ENCODE data around the gene DLG3.

Gene DLG3

DNA sequence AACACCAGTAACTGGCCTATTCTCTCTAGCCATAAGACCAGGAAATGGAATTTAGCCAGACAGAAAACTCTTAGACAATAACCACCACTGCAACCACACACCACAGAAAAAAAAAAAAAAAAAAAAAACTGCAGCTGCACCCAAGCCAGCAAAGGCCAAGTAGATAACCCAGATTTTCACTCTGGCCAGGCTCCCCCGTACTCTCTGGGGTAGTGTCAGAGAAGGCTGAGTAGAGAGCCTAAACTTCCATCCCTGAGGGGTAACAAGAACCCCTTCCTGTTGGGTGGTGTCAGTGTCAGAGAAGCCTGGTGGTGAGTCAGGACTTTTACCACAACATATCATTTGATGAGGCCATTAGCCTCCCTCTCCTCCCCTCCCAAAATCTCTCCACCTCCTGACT, 5.6 kb upstream of the DLG3 start:
- TF ChIP-seq, protein P1, sequence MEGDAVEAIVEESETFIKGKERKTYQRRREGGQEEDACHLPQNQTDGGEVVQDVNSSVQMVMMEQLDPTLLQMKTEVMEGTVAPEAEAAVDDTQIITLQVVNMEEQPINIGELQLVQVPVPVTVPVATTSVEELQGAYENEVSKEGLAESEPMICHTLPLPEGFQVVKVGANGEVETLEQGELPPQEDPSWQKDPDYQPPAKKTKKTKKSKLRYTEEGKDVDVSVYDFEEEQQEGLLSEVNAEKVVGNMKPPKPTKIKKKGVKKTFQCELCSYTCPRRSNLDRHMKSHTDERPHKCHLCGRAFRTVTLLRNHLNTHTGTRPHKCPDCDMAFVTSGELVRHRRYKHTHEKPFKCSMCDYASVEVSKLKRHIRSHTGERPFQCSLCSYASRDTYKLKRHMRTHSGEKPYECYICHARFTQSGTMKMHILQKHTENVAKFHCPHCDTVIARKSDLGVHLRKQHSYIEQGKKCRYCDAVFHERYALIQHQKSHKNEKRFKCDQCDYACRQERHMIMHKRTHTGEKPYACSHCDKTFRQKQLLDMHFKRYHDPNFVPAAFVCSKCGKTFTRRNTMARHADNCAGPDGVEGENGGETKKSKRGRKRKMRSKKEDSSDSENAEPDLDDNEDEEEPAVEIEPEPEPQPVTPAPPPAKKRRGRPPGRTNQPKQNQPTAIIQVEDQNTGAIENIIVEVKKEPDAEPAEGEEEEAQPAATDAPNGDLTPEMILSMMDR (IDR thresholded peaks at IDR 0.05): no peak
- Histone ChIP-seq H3K4me1 (ENCODE audit: control insufficient read depth in 1 of 2, insufficient read depth in 1 of 2, low read depth in 1 of 2, low read length in 1 of 2) (peaks cover 0 to 3% of the 10 kb centered on the region in 2 experiments), H3K27ac (no peak overlapping the region), H3K9me3 (no peaks in the 10 kb centered on the region), H3K27me3 (peaks cover 80% of the 10 kb centered on the region), H3K4me3 (ENCODE audit: low read depth in 1 of 2, low read length in 1 of 2) (no peak overlapping the region), H3K36me3 (no peaks in the 10 kb centered on the region)

DNA sequence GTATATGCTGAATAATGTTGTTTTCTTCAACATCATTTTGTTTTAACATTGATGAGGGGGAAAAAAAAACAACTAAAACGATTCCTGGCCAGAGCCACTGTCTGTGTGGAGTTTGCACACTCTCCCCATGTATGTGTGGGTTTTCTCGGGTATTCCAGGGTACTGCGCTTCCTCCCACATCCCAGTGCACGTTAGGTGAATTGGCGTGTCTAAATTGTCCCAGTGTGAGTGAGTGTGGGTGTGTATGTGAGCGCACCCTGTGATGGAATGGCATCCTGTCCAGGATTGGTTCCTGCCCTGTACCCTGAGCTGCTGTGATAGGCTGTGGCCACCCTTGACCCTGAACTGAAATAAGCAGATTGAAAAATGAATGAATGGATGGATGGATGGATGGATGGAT, 2.4 kb upstream of the DLG3 start:
- Histone ChIP-seq H3K27me3 (peaks cover 80% of the 10 kb centered on the region), H3K36me3 (no peaks in the 10 kb centered on the region), H3K27ac (no peak overlapping the region), H3K9me3 (no peaks in the 10 kb centered on the region), H3K4me3 (ENCODE audit: low read depth in 1 of 2, low read length in 1 of 2) (no peak overlapping the region), H3K4me1 (ENCODE audit: control insufficient read depth in 1 of 2, insufficient read depth in 1 of 2, low read depth in 1 of 2, low read length in 1 of 2) (no peaks in the 10 kb centered on the region)
- TF ChIP-seq, protein P1 (IDR thresholded peaks at IDR 0.05): no peak

DNA sequence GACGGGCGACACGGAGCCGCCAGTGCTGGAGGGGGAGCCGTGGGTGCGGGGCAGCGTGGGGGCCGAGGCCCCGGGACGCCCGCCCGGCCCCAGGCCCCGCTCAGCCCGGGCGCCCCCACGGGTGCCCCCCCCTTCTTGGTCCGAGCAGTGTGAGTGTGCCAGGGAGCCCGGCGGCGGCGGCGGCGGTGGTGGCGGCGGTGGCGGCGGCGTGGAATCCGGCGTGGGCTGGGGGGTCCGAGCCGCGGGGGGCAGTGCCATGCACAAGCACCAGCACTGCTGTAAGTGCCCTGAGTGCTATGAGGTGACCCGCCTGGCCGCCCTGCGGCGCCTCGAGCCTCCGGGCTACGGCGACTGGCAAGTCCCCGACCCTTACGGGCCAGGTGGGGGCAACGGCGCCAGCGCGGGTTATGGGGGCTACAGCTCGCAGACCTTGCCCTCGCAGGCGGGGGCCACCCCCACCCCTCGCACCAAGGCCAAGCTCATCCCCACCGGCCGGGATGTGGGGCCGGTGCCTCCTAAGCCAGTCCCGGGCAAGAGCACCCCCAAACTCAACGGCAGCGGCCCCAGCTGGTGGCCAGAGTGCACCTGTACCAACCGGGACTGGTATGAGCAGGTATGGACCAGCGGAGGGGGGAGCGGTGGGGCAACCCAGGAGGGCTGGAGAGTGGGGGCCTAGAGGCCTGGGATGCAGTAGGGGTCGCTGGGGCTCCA, 466 bp downstream of the DLG3 start:
- TF ChIP-seq, protein P1 (IDR thresholded peaks at IDR 0.05): no peak
- Histone ChIP-seq H3K36me3 (no peaks in the 10 kb centered on the region), H3K27me3 (peaks cover 66% of the 10 kb centered on the region), H3K27ac (no peak overlapping the region), H3K9me3 (no peaks in the 10 kb centered on the region), H3K4me3 (ENCODE audit: low read depth in 1 of 2, low read length in 1 of 2) (no peak overlapping the region), H3K4me1 (ENCODE audit: control insufficient read depth in 1 of 2, insufficient read depth in 1 of 2, low read depth in 1 of 2, low read length in 1 of 2) (no peaks in the 10 kb centered on the region)

DNA sequence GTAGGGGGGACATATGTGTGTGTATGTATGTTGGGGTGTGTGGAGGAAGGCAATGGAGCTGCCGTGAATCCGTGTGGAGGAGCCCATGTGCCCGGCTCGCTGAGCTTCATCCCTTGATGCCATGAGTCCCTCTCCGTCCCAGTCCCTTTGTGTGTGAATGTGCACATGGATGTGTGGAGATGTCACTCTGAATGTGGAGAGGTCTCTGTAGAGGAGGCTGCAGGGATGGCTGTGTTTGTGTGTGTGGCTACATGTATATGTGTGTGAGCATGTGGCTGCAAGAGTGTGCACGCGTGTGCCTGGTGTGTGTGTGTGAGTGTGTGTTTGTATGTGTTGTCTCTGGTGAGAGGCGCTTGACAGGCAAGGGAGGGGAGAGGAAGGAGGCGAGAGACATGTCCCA, 1.3 kb downstream of the DLG3 start:
- H3K9me3 ChIP-seq: no peaks in the 10 kb centered on the region
- no peak overlapping the region for H3K4me3 ChIP-seq (ENCODE audit: low read depth in 1 of 2, low read length in 1 of 2)
- no peaks in the 10 kb centered on the region for H3K4me1 ChIP-seq (ENCODE audit: control insufficient read depth in 1 of 2, insufficient read depth in 1 of 2, low read depth in 1 of 2, low read length in 1 of 2)
- H3K27me3 ChIP-seq: peaks cover 69% of the 10 kb centered on the region
- H3K36me3 ChIP-seq: no peaks in the 10 kb centered on the region
- TF ChIP-seq, protein P1 (IDR thresholded peaks at IDR 0.05): no peak
- no peak overlapping the region for H3K27ac ChIP-seq

DNA sequence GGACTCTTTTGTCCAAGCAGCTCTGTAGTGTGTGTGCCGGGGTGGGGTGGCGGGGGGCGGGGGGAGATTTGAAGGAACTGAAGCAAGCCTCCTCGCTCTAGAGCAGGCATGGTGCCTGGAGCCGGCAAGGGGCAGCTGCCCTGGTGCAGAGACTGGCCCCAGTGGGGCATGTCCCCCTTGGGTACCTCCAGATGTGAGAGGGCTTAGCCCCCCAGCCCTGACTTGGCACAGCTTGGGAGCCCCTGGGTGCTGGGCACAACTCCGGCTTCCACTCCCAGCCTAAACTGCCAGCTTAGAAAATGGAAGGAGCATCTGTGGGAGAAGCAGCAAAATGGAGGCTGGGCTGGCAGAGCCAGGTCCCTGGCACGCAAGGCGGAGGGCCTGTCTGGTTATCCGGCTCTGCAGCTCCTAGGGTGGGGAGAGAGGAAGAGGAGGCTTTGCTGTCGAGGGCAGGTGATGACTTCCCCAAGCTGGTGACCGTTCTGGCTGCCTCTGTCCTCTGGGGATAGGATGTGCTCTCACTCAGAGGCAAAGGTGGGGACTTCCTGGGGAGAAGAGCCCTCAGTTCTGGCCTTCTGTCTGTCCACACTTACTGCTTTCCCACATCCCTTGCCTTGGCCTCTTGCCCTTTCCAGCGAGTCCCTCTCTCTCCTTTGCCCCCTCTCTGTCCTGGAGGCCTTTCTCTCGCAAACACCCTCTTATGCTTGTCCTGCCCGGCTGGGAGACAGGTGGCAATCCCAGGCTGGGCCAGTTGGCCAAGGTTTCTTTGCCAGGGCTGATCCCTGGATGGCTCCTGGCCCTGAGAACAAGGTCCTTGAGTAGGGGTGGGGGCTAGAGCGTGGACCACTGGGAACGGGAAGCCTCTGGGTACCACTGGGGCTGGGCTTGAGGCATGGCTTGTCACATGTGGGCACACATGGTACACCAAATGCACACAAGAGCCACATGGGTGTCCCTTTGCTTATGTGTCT, 2.0 kb downstream of the DLG3 start:
- H3K27me3 ChIP-seq: peaks cover 69% of the 10 kb centered on the region
- H3K4me3 ChIP-seq (ENCODE audit: low read depth in 1 of 2, low read length in 1 of 2): no peak overlapping the region
- TF ChIP-seq, protein P1 (IDR thresholded peaks at IDR 0.05): no peak
- H3K27ac ChIP-seq: no peak overlapping the region
- no peaks in the 10 kb centered on the region for H3K9me3 ChIP-seq
- H3K4me1 ChIP-seq (ENCODE audit: control insufficient read depth in 1 of 2, insufficient read depth in 1 of 2, low read depth in 1 of 2, low read length in 1 of 2): no peaks in the 10 kb centered on the region
- H3K36me3 ChIP-seq: no peaks in the 10 kb centered on the region

All from neutrophil (primary cell).